HepG2 (cell line): ENCODE measurements around the gene CLPSL2.

Experiments used
- GABPA ChIP-seq, 2 experiments: IDR thresholded peaks; 2 replicates each; pipeline ENCODE4 v1.6.1; 2011 to 2016; ENCODE audit warnings: low read depth in 2 of 2, low read length in 1 of 2, missing biosample characterization in 1 of 2, missing genetic modification characterization in 1 of 2
- NBN ChIP-seq: fragments of 450-650 bp; conservative IDR thresholded peaks from 2 replicates; pipeline ENCODE4 v1.6.1; 2017
- NR3C1 ChIP-seq: sonication (generic); formaldehyde crosslinking; IDR thresholded peaks from 2 replicates; pipeline ENCODE4 v1.4.0; 2020; ENCODE audit warnings: missing genetic modification reagents
- RFXANK ChIP-seq: IDR thresholded peaks from 2 replicates; pipeline ENCODE4 v1.6.1; 2016
- RNF219 ChIP-seq: sonication (generic); formaldehyde crosslinking; IDR thresholded peaks from 2 replicates; pipeline ENCODE4 v1.5.0; 2020; ENCODE audit warnings: mild to moderate bottlenecking, missing genetic modification reagents
- SMARCE1 ChIP-seq: fragments of 450-650 bp; IDR thresholded peaks from 2 replicates; pipeline ENCODE4 v1.6.1; 2017; ENCODE audit warnings: borderline replicate concordance
- SP1 ChIP-seq, 2 experiments: fragments of 450-650 bp in 1 of 2; sonication (generic) in 1 of 2; formaldehyde crosslinking in 1 of 2; IDR thresholded peaks; 2 replicates each; pipeline versions ENCODE4 v1.4.0 to v1.6.1; 2016 to 2020; ENCODE audit warnings: missing genetic modification reagents in 1 of 2
- SYNCRIP ChIP-seq: fragments of 200-400 bp; formaldehyde crosslinking; IDR thresholded peaks from 2 replicates; pipeline ENCODE4 v1.6.1; 2018; ENCODE audit warnings: mild to moderate bottlenecking, low read depth, low read length; ENCODE audit not compliant: insufficient read depth
- ZBTB7A ChIP-seq: sonication (generic); formaldehyde crosslinking; IDR thresholded peaks from 2 replicates; pipeline ENCODE4 v1.8.0; 2022; ENCODE audit warnings: mild to moderate bottlenecking, missing genetic modification reagents
- ZNF34 ChIP-seq: sonication (generic); formaldehyde crosslinking; IDR thresholded peaks from 2 replicates; pipeline ENCODE4 v1.4.0; 2020; ENCODE audit warnings: mild to moderate bottlenecking, missing genetic modification reagents, borderline replicate concordance
- TF ChIP-seq, protein P1 (sequence below): sonication (generic); formaldehyde crosslinking; IDR thresholded peaks from 2 replicates; pipeline ENCODE4 v1.5.0; 2020; ENCODE audit warnings: mild to moderate bottlenecking, missing genetic modification reagents, moderate library complexity
- TF ChIP-seq, protein P2 (sequence below): sonication (generic); formaldehyde crosslinking; IDR thresholded peaks from 2 replicates; pipeline ENCODE4 v1.4.0; 2020; ENCODE audit warnings: missing genetic modification reagents

- TF ChIP-seq, protein P1, sequence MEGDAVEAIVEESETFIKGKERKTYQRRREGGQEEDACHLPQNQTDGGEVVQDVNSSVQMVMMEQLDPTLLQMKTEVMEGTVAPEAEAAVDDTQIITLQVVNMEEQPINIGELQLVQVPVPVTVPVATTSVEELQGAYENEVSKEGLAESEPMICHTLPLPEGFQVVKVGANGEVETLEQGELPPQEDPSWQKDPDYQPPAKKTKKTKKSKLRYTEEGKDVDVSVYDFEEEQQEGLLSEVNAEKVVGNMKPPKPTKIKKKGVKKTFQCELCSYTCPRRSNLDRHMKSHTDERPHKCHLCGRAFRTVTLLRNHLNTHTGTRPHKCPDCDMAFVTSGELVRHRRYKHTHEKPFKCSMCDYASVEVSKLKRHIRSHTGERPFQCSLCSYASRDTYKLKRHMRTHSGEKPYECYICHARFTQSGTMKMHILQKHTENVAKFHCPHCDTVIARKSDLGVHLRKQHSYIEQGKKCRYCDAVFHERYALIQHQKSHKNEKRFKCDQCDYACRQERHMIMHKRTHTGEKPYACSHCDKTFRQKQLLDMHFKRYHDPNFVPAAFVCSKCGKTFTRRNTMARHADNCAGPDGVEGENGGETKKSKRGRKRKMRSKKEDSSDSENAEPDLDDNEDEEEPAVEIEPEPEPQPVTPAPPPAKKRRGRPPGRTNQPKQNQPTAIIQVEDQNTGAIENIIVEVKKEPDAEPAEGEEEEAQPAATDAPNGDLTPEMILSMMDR: no peak
- TF ChIP-seq SMARCE1 (no peak), SYNCRIP (no peak), GABPA (IDR thresholded peaks at IDR 0.05; ENCODE audit: low read depth, low read length) (no peak), GABPA (CRISPR knock-in tag; IDR thresholded peaks at IDR 0.05; ENCODE audit: low read depth) (no peak), SP1 (IDR thresholded peaks at IDR 0.05) (no peak), SP1 (CRISPR knock-in tag; IDR thresholded peaks at IDR 0.05) (no peak), ZNF34 (CRISPR knock-in tag) (no peak), RNF219 (CRISPR knock-in tag) (no peak), NBN (no peak), NR3C1 (CRISPR knock-in tag) (no peak), ZBTB7A (no peak), RFXANK (CRISPR knock-in tag) (no peak)
- TF ChIP-seq, protein P2, sequence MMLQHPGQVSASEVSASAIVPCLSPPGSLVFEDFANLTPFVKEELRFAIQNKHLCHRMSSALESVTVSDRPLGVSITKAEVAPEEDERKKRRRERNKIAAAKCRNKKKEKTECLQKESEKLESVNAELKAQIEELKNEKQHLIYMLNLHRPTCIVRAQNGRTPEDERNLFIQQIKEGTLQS: no peak
Measured at GRCh38 chr6:35809809-35810208, 33.4 kb downstream of the CLPSL2 start.
